GM06990 (cell line): ENCODE results near the gene TBCK.

Source experiments
- DNase-seq: peaks from one replicate; pipeline ENCODE4 v3.0.0-alpha.2; 2011; ENCODE audit not compliant: insufficient read length; ENCODE audit errors: extremely low read depth
- H3K27me3 ChIP-seq: replicated peaks from 2 replicates; pipeline ENCODE4 v1.6.0; 2011; ENCODE audit warnings: low read length; ENCODE audit not compliant: control insufficient read depth, insufficient read depth
- H3K36me3 ChIP-seq: 2 replicates; pipeline ENCODE4 v1.5.1; 2011; ENCODE audit warnings: low read length; ENCODE audit not compliant: control insufficient read depth, insufficient read depth
- H3K4me3 ChIP-seq: replicated peaks from 2 replicates; pipeline ENCODE4 v1.5.1; 2011; ENCODE audit warnings: low read depth, mild to moderate bottlenecking, control low read depth, low read length
- TF ChIP-seq, protein P1 (sequence below): IDR thresholded peaks from 2 replicates; pipeline ENCODE4 v1.5.1; 2011; ENCODE audit warnings: low read length, control low read depth, mild to moderate bottlenecking, inconsistent platforms; ENCODE audit not compliant: insufficient read depth, poor library complexity, severe bottlenecking

The TBCK gene

DNA sequence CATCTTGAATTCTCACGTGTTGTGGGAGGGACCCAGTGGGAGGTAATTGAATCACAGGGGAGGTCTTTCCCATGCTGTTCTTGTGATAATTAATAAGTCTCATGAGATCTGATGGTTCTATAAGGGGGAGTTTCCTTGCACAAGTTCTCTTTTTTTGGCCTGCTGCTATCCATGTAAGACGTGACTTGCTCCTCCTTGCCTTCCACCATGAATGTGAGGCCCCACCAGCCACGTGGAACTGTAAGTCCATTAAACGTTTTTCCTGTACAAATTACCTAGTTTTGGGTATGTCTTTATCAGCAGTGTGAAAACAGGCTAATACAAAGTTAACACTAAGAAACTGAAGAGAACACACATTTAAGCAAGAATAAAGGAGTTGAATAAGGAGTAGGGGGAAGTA is 16.0 kb downstream of the TBCK start:
- Histone ChIP-seq H3K36me3 (no peaks in the 10 kb centered on the region; the same call in none of the 2 replicates), H3K4me3 (no peak overlapping the region), H3K27me3 (no peaks in the 10 kb centered on the region)
- DNase-seq, result no peak
- TF ChIP-seq, protein P1, sequence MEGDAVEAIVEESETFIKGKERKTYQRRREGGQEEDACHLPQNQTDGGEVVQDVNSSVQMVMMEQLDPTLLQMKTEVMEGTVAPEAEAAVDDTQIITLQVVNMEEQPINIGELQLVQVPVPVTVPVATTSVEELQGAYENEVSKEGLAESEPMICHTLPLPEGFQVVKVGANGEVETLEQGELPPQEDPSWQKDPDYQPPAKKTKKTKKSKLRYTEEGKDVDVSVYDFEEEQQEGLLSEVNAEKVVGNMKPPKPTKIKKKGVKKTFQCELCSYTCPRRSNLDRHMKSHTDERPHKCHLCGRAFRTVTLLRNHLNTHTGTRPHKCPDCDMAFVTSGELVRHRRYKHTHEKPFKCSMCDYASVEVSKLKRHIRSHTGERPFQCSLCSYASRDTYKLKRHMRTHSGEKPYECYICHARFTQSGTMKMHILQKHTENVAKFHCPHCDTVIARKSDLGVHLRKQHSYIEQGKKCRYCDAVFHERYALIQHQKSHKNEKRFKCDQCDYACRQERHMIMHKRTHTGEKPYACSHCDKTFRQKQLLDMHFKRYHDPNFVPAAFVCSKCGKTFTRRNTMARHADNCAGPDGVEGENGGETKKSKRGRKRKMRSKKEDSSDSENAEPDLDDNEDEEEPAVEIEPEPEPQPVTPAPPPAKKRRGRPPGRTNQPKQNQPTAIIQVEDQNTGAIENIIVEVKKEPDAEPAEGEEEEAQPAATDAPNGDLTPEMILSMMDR, result no peak

DNA sequence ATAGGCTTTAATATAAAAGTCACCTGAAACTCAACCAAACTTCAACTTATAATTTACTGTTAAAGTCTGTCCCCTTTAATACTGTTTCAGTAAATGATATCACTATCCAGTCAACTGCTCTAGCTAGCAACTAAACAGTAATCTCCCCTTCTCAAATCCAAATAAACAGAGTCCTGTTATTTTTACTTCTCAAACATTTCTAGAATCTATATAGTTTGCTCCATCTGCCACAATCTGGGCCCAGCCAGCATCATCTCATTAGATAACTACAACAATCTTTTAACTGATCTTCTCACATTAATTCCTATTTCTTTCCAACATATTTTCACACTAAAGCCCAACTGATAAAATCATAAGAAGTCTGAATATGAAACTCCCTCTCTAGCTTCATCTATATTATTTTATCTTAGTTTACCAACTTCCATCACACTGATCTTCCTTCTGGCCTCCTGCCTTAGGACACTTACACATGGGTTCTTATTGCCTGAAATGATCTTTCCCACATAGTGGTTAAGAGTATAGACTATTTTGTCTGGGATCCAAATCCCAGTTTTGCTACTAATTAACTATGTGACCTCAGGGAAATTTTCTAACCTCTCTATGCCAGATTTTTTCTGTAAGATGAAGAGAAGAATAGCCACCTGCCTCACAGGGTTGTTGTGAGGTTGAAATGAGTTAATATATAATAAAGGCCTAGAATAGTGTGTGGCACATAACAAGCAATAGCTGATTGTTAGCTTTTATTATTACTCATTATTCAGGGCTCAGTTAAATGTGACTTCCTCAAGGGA is 18.6 kb downstream of the TBCK start:
- H3K27me3 ChIP-seq, result no peaks in the 10 kb centered on the region
- no peak overlapping the region for H3K4me3 ChIP-seq
- DNase-seq, result no peak
- TF ChIP-seq, protein P1, result no peak
- H3K36me3 ChIP-seq, result peaks cover 1% of the 10 kb centered on the region

DNA sequence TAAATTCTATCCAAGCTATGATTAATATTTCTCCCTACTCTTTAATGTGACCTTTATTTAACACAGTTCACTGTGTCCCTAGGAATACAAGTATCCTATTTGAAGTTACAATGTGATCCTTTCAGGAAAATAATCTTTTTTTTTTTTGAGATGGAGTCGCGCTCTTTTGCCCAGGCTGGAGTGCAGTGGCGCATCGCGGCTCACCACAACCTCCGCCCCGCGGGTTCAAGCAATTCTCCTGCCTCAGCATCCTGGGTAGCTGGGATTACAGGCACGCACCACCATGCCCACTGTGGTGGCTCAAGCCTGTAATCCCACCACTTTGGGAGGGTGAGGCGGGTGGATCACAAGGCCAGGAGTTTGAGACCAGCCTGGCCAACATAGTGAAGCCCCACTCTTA is 21.9 kb downstream of the TBCK start:
- DNase-seq, result no peak
- TF ChIP-seq, protein P1, result no peak
- Histone ChIP-seq H3K27me3 (no peaks in the 10 kb centered on the region), H3K4me3 (no peak overlapping the region), H3K36me3 (peaks cover 3% of the 10 kb centered on the region)

DNA sequence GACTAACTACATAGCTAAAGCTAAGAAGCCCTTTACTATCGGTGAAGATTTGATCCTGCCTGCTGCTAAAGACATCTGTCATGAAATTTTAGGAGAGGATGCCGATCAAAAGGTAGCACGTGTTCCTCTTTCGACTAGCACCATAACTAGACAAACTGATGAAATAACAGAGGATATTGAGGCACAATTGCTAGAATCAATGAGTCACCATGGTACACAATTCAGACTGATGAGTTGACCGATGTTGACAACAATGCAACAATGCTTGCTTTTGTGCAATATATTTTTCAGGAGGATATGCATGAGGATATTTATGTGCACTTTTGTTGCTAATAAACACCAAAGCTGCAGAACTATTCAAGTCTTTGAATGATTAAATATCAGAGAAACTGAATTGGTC is 24.3 kb downstream of the TBCK start:
- H3K36me3 ChIP-seq, result peaks cover 4% of the 10 kb centered on the region
- no peak overlapping the region for H3K4me3 ChIP-seq
- H3K27me3 ChIP-seq, result no peaks in the 10 kb centered on the region
- no peak for DNase-seq
- TF ChIP-seq, protein P1, result no peak

DNA sequence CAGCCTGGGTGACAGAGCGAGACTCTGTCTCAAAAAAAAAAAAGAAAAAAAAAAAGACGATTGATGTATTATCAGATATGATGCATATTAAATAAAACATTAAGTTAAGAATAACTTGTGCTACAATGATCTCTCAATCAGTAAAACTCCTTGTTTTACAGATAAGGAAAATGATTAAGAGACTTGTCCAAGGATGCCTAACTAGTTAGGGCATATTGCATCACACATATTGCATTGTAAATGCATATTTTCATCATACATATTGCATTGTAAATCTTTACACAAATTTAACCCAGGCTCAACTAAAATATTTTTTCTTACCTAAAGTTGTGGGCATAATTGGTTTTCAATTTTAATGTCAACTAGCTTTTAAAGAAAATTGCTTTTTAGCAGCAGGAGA is 26.3 kb downstream of the TBCK start:
- Histone ChIP-seq H3K36me3 (peaks cover 4% of the 10 kb centered on the region), H3K4me3 (no peak overlapping the region), H3K27me3 (no peaks in the 10 kb centered on the region)
- TF ChIP-seq, protein P1, result no peak
- DNase-seq, result no peak
